SU-DHL-6 (cell line): ENCODE data around the gene CHMP2B.

Experiments
- H2AFZ ChIP-seq: fragments of 200-600 bp; sonication (generic); 2 replicates; pipeline ENCODE4 v1.6.1; 2014; ENCODE audit warnings: low read depth, mild to moderate bottlenecking, moderate library complexity, mixed read lengths, antibody characterized with exemption, low read length; ENCODE audit not compliant: severe bottlenecking
- H3F3A ChIP-seq: fragments of 200-600 bp; shearing (Covaris generic); 2 replicates; pipeline ENCODE4 v1.6.0; 2016; ENCODE audit warnings: antibody characterized with exemption, mild to moderate bottlenecking; ENCODE audit not compliant: insufficient read depth
- H3K27ac ChIP-seq: fragments of 200-600 bp; sonication (generic); 2 replicates; pipeline ENCODE4 v1.5.1; 2016; ENCODE audit warnings: low read depth, mild to moderate bottlenecking, low read length, moderate library complexity, mixed read lengths
- H3K27me3 ChIP-seq: fragments of 200-600 bp; sonication (generic), shearing (Covaris generic); 2 replicates; pipeline ENCODE4 v1.6.0; 2014; ENCODE audit warnings: mild to moderate bottlenecking, low read length
- H3K36me3 ChIP-seq: fragments of 200-600 bp; sonication (generic); 2 replicates; pipeline ENCODE4 v1.6.1; 2014; ENCODE audit warnings: mild to moderate bottlenecking, low read length, mixed read lengths
- H3K4me2 ChIP-seq: fragments of 300-600, 200-600 bp; shearing (Covaris generic), sonication (generic); 2 replicates; pipeline ENCODE4 v1.6.0; 2014; ENCODE audit warnings: low read length, low read depth, mild to moderate bottlenecking; ENCODE audit not compliant: poor library complexity, severe bottlenecking
- H3K4me3 ChIP-seq: fragments of 200-600 bp; sonication (generic); 2 replicates; pipeline ENCODE4 v1.5.1; 2014; ENCODE audit warnings: antibody characterized with exemption, low read length, mild to moderate bottlenecking, mixed read lengths; ENCODE audit not compliant: insufficient read depth, poor library complexity, severe bottlenecking
- H3K79me2 ChIP-seq: fragments of 200-600 bp; sonication (generic); 2 replicates; pipeline ENCODE4 v1.6.1; 2014; ENCODE audit warnings: mild to moderate bottlenecking, low read length, moderate library complexity; ENCODE audit not compliant: insufficient read depth
- H3K9ac ChIP-seq: fragments of 200-600 bp; sonication (generic); 2 replicates; pipeline ENCODE4 v1.7.0; 2014; ENCODE audit warnings: mild to moderate bottlenecking, low read length
- H3K9me2 ChIP-seq: fragments of 200-600 bp; sonication (generic); replicated peaks from 2 replicates; pipeline ENCODE4 v1.6.1; 2014; ENCODE audit warnings: low read length; ENCODE audit not compliant: insufficient read depth
- H3K9me3 ChIP-seq: fragments of 200-600 bp; sonication (generic); 2 replicates; pipeline ENCODE4 v1.6.1; 2014; ENCODE audit warnings: low read length, mixed read lengths; ENCODE audit not compliant: insufficient read depth
- H4K20me1 ChIP-seq: fragments of 200-600 bp; sonication (generic); 2 replicates; pipeline ENCODE4 v1.6.1; 2014; ENCODE audit warnings: low read depth, mild to moderate bottlenecking, antibody characterized with exemption, low read length, moderate library complexity, mixed read lengths
- CTCF ChIP-seq: fragments of 200-600 bp; sonication (generic); IDR thresholded peaks from one replicate; pipeline ENCODE4 v1.5.1; 2017; ENCODE audit warnings: antibody characterized with exemption, mild to moderate bottlenecking, low read length, moderate library complexity; ENCODE audit not compliant: insufficient read depth, poor library complexity, severe bottlenecking
- EZH2phosphoT487 ChIP-seq: fragments of 200-600 bp; sonication (generic), shearing (Covaris generic); conservative IDR thresholded peaks from 2 replicates; pipeline ENCODE4 v1.6.1; 2018; ENCODE audit warnings: mild to moderate bottlenecking, antibody characterized with exemption, low read length, moderate library complexity, mixed read lengths

Gene CHMP2B

GRCh38 chr3:87196879-87197278 is 30.2 kb upstream of the CHMP2B start:
- Histone ChIP-seq H3K36me3 (no peaks in the 10 kb centered on the region), H2AFZ (no peak overlapping the region), H3K9me3 (no peaks in the 10 kb centered on the region), H3K4me3 (no peak overlapping the region), H4K20me1 (no peaks in the 10 kb centered on the region), H3K4me2 (no peak overlapping the region), H3K9ac (no peak overlapping the region), H3K27ac (no peak overlapping the region), H3K9me2 (no peaks in the 10 kb centered on the region), H3F3A (no peaks in the 10 kb centered on the region), H3K27me3 (no peaks in the 10 kb centered on the region; the same call in 1 of the 2 replicates), H3K79me2 (no peaks in the 10 kb centered on the region)
- no peak for TF ChIP-seq CTCF
- no peak for TF ChIP-seq EZH2phosphoT487

GRCh38 chr3:87197531-87197930 is 29.6 kb upstream of the CHMP2B start:
- no peaks in the 10 kb centered on the region for H3K9me2 ChIP-seq
- no peak overlapping the region for H3K9ac ChIP-seq
- H3K27me3 ChIP-seq, result no peaks in the 10 kb centered on the region; the same call in 1 of the 2 replicates
- no peaks in the 10 kb centered on the region for H3K36me3 ChIP-seq
- no peak overlapping the region for H3K4me2 ChIP-seq
- H3F3A ChIP-seq, result no peaks in the 10 kb centered on the region
- no peaks in the 10 kb centered on the region for H3K9me3 ChIP-seq
- no peaks in the 10 kb centered on the region for H4K20me1 ChIP-seq
- H2AFZ ChIP-seq, result no peak overlapping the region
- no peak overlapping the region for H3K27ac ChIP-seq
- H3K79me2 ChIP-seq, result no peaks in the 10 kb centered on the region
- no peak overlapping the region for H3K4me3 ChIP-seq
- TF ChIP-seq CTCF (no peak), EZH2phosphoT487 (no peak)

GRCh38 chr3:87198774-87199173 is 28.3 kb upstream of the CHMP2B start:
- Histone ChIP-seq H3K9me2 (no peaks in the 10 kb centered on the region), H3K27me3 (no peaks in the 10 kb centered on the region; the same call in 1 of the 2 replicates), H3K4me3 (no peak overlapping the region), H4K20me1 (no peaks in the 10 kb centered on the region), H3K9me3 (no peaks in the 10 kb centered on the region), H3K79me2 (no peaks in the 10 kb centered on the region), H3F3A (no peaks in the 10 kb centered on the region), H3K36me3 (no peaks in the 10 kb centered on the region), H3K4me2 (no peak overlapping the region), H2AFZ (no peak overlapping the region), H3K27ac (no peak overlapping the region), H3K9ac (no peak overlapping the region)
- TF ChIP-seq EZH2phosphoT487 (no peak), CTCF (no peak)
